H9 (cell line): ENCODE results near the gene LRTM2. TPM values are rescaled to one million over a fixed set of nuclear protein-coding genes. Genes with fewer than 3 reads are reported as not detected.

Experiments used
- DNase-seq: peaks from one replicate; pipeline ENCODE4 v3.0.0-alpha.2; 2017
- H2AFZ ChIP-seq: one replicate; pipeline ENCODE4 v1.6.1; 2013; ENCODE audit warnings: mild to moderate bottlenecking, low read length, control low read depth, moderate library complexity
- H2AK5ac ChIP-seq: 2 replicates; pipeline ENCODE4 v1.6.1; 2013; ENCODE audit warnings: low read length, control low read depth, mixed read lengths; ENCODE audit not compliant: insufficient read length
- H2BK120ac ChIP-seq: one replicate; pipeline ENCODE4 v1.6.1; 2013; ENCODE audit warnings: low read depth, mild to moderate bottlenecking, low read length, control low read depth, inconsistent platforms; ENCODE audit not compliant: poor library complexity, severe bottlenecking
- H2BK12ac ChIP-seq: 2 replicates; pipeline ENCODE4 v1.6.1; 2013; ENCODE audit warnings: low read length, control low read depth, mixed read lengths, low read depth; ENCODE audit not compliant: insufficient read length
- H2BK15ac ChIP-seq: 2 replicates; pipeline ENCODE4 v1.6.1; 2013; ENCODE audit warnings: low read depth, low read length, control low read depth
- H2BK20ac ChIP-seq: one replicate; pipeline ENCODE4 v1.6.1; 2013; ENCODE audit warnings: low read depth, mild to moderate bottlenecking, low read length, control low read depth, inconsistent platforms; ENCODE audit not compliant: poor library complexity, severe bottlenecking
- H2BK5ac ChIP-seq: 2 replicates; pipeline ENCODE4 v1.6.1; 2013; ENCODE audit warnings: low read length, control low read depth, mixed read lengths; ENCODE audit not compliant: insufficient read length
- H3K14ac ChIP-seq: 2 replicates; pipeline ENCODE4 v1.6.1; 2013; ENCODE audit warnings: low read length, control low read depth; ENCODE audit not compliant: insufficient read depth
- H3K18ac ChIP-seq: 2 replicates; pipeline ENCODE4 v1.6.1; 2013; ENCODE audit warnings: low read depth, mild to moderate bottlenecking, mixed read lengths, low read length, control low read depth; ENCODE audit not compliant: insufficient read length
- H3K23ac ChIP-seq: 2 replicates; pipeline ENCODE4 v1.6.1; 2013; ENCODE audit warnings: low read length, control low read depth, mixed read lengths, low read depth; ENCODE audit not compliant: insufficient read length
- H3K23me2 ChIP-seq: 2 replicates; pipeline ENCODE4 v1.6.1; 2013; ENCODE audit warnings: low read depth, mild to moderate bottlenecking, mixed read lengths, low read length, control low read depth; ENCODE audit not compliant: insufficient read length, poor library complexity, severe bottlenecking
- H3K27ac ChIP-seq: 2 replicates; pipeline ENCODE4 v1.5.1; 2013; ENCODE audit warnings: low read length, control low read depth, mixed read lengths, low read depth; ENCODE audit not compliant: insufficient read length
- H3K27me3 ChIP-seq: 2 replicates; pipeline ENCODE4 v1.6.1; 2013; ENCODE audit warnings: low read length, control low read depth, inconsistent platforms; ENCODE audit not compliant: insufficient read depth
- H3K4ac ChIP-seq: 2 replicates; pipeline ENCODE4 v1.6.1; 2013; ENCODE audit warnings: low read depth, mild to moderate bottlenecking, control low read depth, inconsistent platforms, low read length, moderate library complexity
- H3K4me1 ChIP-seq: 2 replicates; pipeline ENCODE4 v1.6.1; 2013; ENCODE audit warnings: low read length, control low read depth, inconsistent platforms; ENCODE audit not compliant: insufficient read depth
- H3K4me2 ChIP-seq: 2 replicates; pipeline ENCODE4 v1.6.1; 2013; ENCODE audit warnings: low read length, control low read depth, mixed read lengths; ENCODE audit not compliant: insufficient read length, insufficient read depth
- H3K56ac ChIP-seq: 2 replicates; pipeline ENCODE4 v1.6.1; 2013; ENCODE audit warnings: low read depth, mild to moderate bottlenecking, mixed read lengths, low read length, control low read depth; ENCODE audit not compliant: insufficient read length
- H3K79me1 ChIP-seq: 2 replicates; pipeline ENCODE4 v1.6.1; 2013; ENCODE audit warnings: low read depth, mild to moderate bottlenecking, moderate library complexity, low read length, control low read depth, inconsistent platforms; ENCODE audit not compliant: insufficient read depth, poor library complexity, severe bottlenecking
- H3K79me2 ChIP-seq: 2 replicates; pipeline ENCODE4 v1.6.1; 2013; ENCODE audit warnings: low read length, control low read depth, inconsistent platforms; ENCODE audit not compliant: insufficient read depth
- H3K9ac ChIP-seq: 2 replicates; pipeline ENCODE4 v1.6.1; 2013; ENCODE audit warnings: low read length, control low read depth, mixed read lengths; ENCODE audit not compliant: insufficient read length; ENCODE audit errors: extremely low read depth
- H3K9me3 ChIP-seq: one replicate; pipeline ENCODE4 v1.6.1; 2013; ENCODE audit warnings: low read depth, low read length, inconsistent platforms; ENCODE audit not compliant: control insufficient read depth
- H3T11ph ChIP-seq: one replicate; pipeline ENCODE4 v1.6.1; 2013; ENCODE audit warnings: mild to moderate bottlenecking, low read length, control low read depth, inconsistent platforms
- H4K20me1 ChIP-seq: one replicate; pipeline ENCODE4 v1.6.1; 2013; ENCODE audit not compliant: control insufficient read depth, insufficient read length, insufficient read depth
- H4K5ac ChIP-seq: 2 replicates; pipeline ENCODE4 v1.6.1; 2013; ENCODE audit warnings: low read depth, mild to moderate bottlenecking, mixed read lengths, low read length, control low read depth; ENCODE audit not compliant: insufficient read length
- H4K8ac ChIP-seq: replicated peaks from 2 replicates; pipeline ENCODE4 v1.6.1; 2013; ENCODE audit warnings: low read length, control low read depth, mixed read lengths, low read depth; ENCODE audit not compliant: insufficient read length
- H4K91ac ChIP-seq: 2 replicates; pipeline ENCODE4 v1.6.1; 2013; ENCODE audit warnings: low read depth, mild to moderate bottlenecking, moderate library complexity, mixed read lengths, low read length, control low read depth; ENCODE audit not compliant: insufficient read length
- H3K27ac Mint-ChIP-seq, 3 experiments: 2 replicates in 2 of 3; 3 replicates in 1 of 3; pipeline ENCODE4 v1.8.0; 2020 to 2021; ENCODE audit warnings: mixed read lengths in 3 of 3, mild to moderate bottlenecking in 1 of 3, moderate library complexity in 1 of 3
- H3K27me3 Mint-ChIP-seq: 2 replicates; pipeline ENCODE4 v1.8.0; 2021; ENCODE audit warnings: low read depth, mild to moderate bottlenecking, moderate library complexity, mixed read lengths
- H3K36me3 Mint-ChIP-seq, 3 experiments: 2 replicates in 2 of 3; 3 replicates in 1 of 3; pipeline ENCODE4 v1.8.0; 2020 to 2021; ENCODE audit warnings: low read depth in 3 of 3, mixed read lengths in 3 of 3; ENCODE audit not compliant: insufficient read depth in 1 of 3
- H3K4me1 Mint-ChIP-seq, 2 experiments: 2 replicates each; pipeline ENCODE4 v1.8.0; 2020; ENCODE audit warnings: mixed read lengths in 2 of 2
- H3K4me3 Mint-ChIP-seq, 2 experiments: 2 replicates in 1 of 2; 3 replicates in 1 of 2; pipeline ENCODE4 v1.8.0; 2020 to 2021; ENCODE audit warnings: mild to moderate bottlenecking in 2 of 2, mixed read lengths in 2 of 2, moderate library complexity in 1 of 2
- H3K9me3 Mint-ChIP-seq, 2 experiments: 2 replicates in 1 of 2; 3 replicates in 1 of 2; pipeline ENCODE4 v1.8.0; 2020; ENCODE audit warnings: mild to moderate bottlenecking in 2 of 2, mixed read lengths in 2 of 2, moderate library complexity in 1 of 2
- CTCF ChIP-seq: fragments of 200-600 bp; sonication (generic); conservative IDR thresholded peaks from 3 replicates; pipeline ENCODE4 v1.8.0; 2021; ENCODE audit warnings: antibody characterized with exemption, mild to moderate bottlenecking
- WGBS: extraction: QIAGEN DNeasy Blood & Tissue Kit; methylation state at CpG from one replicate; pipeline ENCODE4 v1.1.7; 2013; ENCODE audit warnings: missing lambda C conversion rate, low lambda C conversion rate, mixed read lengths; ENCODE audit not compliant: insufficient read length; ENCODE audit errors: extremely low coverage; 5-methylcytosine and 5-hydroxymethylcytosine counted together
- total RNA-seq: library from RNA; stranded (reverse); gene quantifications from 2 replicates; pipeline ENCODE4 v1.2.1, GENCODE V29; 2021

The LRTM2 gene
- total RNA-seq, 1 experiment from 2014 or later = not detected

GRCh38 chr12:1843641-1844005 lies 23.3 kb downstream of the LRTM2 start:
- Histone ChIP-seq H4K8ac (no peak overlapping the region), H3K23me2 (no peaks in the 10 kb centered on the region), H3K56ac (no peak overlapping the region), H4K5ac (no peak overlapping the region), H2BK20ac (no peak overlapping the region), H3K79me2 (no peaks in the 10 kb centered on the region), H4K20me1 (no peaks in the 10 kb centered on the region), H3K18ac (no peak overlapping the region), H2BK5ac (no peak overlapping the region), H3K27ac (no peak overlapping the region), H2AK5ac (no peak overlapping the region), H3K27me3 (no peaks in the 10 kb centered on the region), H3T11ph (no peak overlapping the region), H2BK15ac (no peak overlapping the region), H2BK12ac (no peak overlapping the region), H4K91ac (no peak overlapping the region), H2BK120ac (no peak overlapping the region), H2AFZ (no peak overlapping the region), H3K9ac (no peak overlapping the region), H3K4me2 (no peak overlapping the region), H3K4me1 (peaks cover 6% of the 10 kb centered on the region; the same call in 1 of the 2 replicates), H3K79me1 (no peaks in the 10 kb centered on the region), H3K9me3 (no peaks in the 10 kb centered on the region), H3K4ac (no peak overlapping the region), H3K23ac (no peak overlapping the region), H3K14ac (no peak overlapping the region)
- no peak overlapping the region for H3K4me3 Mint-ChIP-seq
- H3K27me3 Mint-ChIP-seq = peaks cover 11% of the 10 kb centered on the region
- H3K4me1 Mint-ChIP-seq = peaks cover 24 to 52% of the 10 kb centered on the region in 2 experiments
- peak; percentile 26 for DNase-seq
- H3K9me3 Mint-ChIP-seq = no peaks in the 10 kb centered on the region
- H3K27ac Mint-ChIP-seq = peak overlapping the region in 1 of 3 experiments; percentile 44; a peak in 1 of 7 replicates
- no peak for TF ChIP-seq CTCF
- H3K36me3 Mint-ChIP-seq = no peaks in the 10 kb centered on the region
- no CpG with 5 or more reads among the region's 3 CpGs for WGBS
